Activated B cell treated with CpG ODN at 0.5 μM for 24 hours (primary cell): Measurements from ENCODE around the gene MAP1B. TPM values are rescaled to one million over a fixed set of nuclear protein-coding genes. Genes with fewer than 3 reads are reported as not detected.

ENCODE experiments used
- ATAC-seq: fragments of 200-7000 bp; cut with Tn5 transposase; one replicate; pipeline ENCODE4 v1.10.0; 2021; ENCODE audit warnings: low read depth, mild to moderate bottlenecking, moderate library complexity
- CTCF ChIA-PET: fragments of 350-600 bp; sonication (Branson Sonifier 250); formaldehyde crosslinking; loops from one replicate; lab custom pipeline; 2021; ENCODE audit warnings: antibody characterized with exemption; lab: Charles Lee
- POLR2A ChIA-PET: fragments of 350-600 bp; sonication (Branson Sonifier 250); formaldehyde crosslinking; loops from one replicate; lab custom pipeline; 2021; ENCODE audit warnings: antibody characterized with exemption; lab: Charles Lee
- DNase-seq: peaks from one replicate; pipeline ENCODE4 v3.0.0; 2022
- H3K27ac Mint-ChIP-seq: one replicate; pipeline ENCODE4 v1.8.0; 2020; ENCODE audit warnings: mixed read lengths
- H3K27me3 Mint-ChIP-seq: one replicate; pipeline ENCODE4 v1.8.0; 2021; ENCODE audit warnings: mixed read lengths
- H3K36me3 Mint-ChIP-seq: one replicate; pipeline ENCODE4 v1.8.0; 2021; ENCODE audit warnings: low read depth, mixed read lengths
- H3K4me1 Mint-ChIP-seq: one replicate; pipeline ENCODE4 v1.8.0; 2021; ENCODE audit warnings: mixed read lengths
- H3K4me3 Mint-ChIP-seq: one replicate; pipeline ENCODE4 v1.8.0; 2020; ENCODE audit warnings: mild to moderate bottlenecking, mixed read lengths
- H3K9me3 Mint-ChIP-seq: one replicate; pipeline ENCODE4 v1.8.0; 2020; ENCODE audit warnings: mixed read lengths
- CTCF ChIP-seq: fragments of 200-600 bp; IDR thresholded peaks from one replicate; pipeline ENCODE4 v1.8.0; 2022; ENCODE audit warnings: antibody characterized with exemption, mild to moderate bottlenecking
- intact Hi-C: fragments of 100-400 bp; cut with micrococcal nuclease; formaldehyde crosslinking; loops from one replicate; pipeline ENCODE4 v1.15.1; 2024
- total RNA-seq: library from RNA; stranded (reverse); gene quantifications from 2 replicates; pipeline ENCODE4 v1.2.3, GENCODE V29; 2022

Gene MAP1B
- total RNA-seq, 1 donor from 2014 or later = 0.09 TPM

GRCh38 chr5:72187388-72188075 is 80.3 kb downstream of the MAP1B start:
- ATAC-seq (no peak), DNase-seq (no peak)
- Mint-ChIP-seq H3K36me3 (no peaks in the 10 kb centered on the region), H3K9me3 (no peaks in the 10 kb centered on the region), H3K27me3 (peaks cover 4% of the 10 kb centered on the region), H3K4me3 (no peak overlapping the region), H3K4me1 (no peaks in the 10 kb centered on the region), H3K27ac (no peak overlapping the region)
- ChIA-PET POLR2A (no interaction called here), CTCF (no interaction called here)
- no peak for TF ChIP-seq CTCF
- intact Hi-C loops = no loop called here

DNA sequence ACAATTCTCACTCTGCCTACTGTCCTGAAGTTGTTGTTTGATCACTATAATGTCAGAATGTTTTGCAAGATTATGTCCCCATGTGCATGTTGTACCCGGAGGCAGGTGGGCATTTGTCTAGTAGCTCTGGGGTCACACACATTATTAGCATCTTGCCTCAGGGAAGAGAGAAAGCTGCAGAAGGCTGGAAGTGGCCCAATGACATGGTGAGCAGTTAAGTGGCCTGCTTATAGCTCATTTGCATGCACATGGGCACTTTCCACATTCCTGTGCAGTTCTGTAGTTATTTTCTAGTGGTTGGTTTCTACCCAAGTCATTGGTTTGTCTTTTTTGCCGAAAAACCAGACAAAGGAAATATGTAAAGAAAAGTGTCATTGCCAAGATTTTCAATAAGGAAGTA is 80.9 kb downstream of the MAP1B start:
- DNase-seq = no peak
- no peak overlapping the region for H3K4me3 Mint-ChIP-seq
- H3K27ac Mint-ChIP-seq = no peak overlapping the region
- no peaks in the 10 kb centered on the region for H3K4me1 Mint-ChIP-seq
- CTCF ChIA-PET = no interaction called here
- H3K36me3 Mint-ChIP-seq = no peaks in the 10 kb centered on the region
- intact Hi-C loops = no loop called here
- no peaks in the 10 kb centered on the region for H3K9me3 Mint-ChIP-seq
- peaks cover 2% of the 10 kb centered on the region for H3K27me3 Mint-ChIP-seq
- ATAC-seq = no peak
- POLR2A ChIA-PET = no interaction called here
- no peak for TF ChIP-seq CTCF

DNA sequence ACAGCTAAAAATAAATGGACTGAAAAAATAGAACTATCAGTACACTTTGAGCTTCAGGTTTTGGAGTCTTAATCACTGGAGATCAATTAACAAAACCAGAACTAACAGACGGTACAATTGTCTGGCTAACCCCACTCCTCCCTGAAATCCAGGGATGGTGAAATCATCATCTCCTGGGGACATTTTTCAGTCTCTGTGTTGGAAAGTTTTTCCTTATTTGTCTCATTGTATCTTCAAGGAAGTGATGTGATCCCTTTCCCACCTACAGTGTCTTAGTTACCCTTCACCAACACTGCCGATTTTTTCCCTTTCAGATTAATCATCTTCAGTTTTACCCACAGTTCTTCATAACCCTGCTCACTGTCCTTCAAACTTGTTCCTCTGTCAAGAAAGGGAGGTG is 81.9 kb downstream of the MAP1B start:
- H3K36me3 Mint-ChIP-seq = no peaks in the 10 kb centered on the region
- no peak for ATAC-seq
- TF ChIP-seq CTCF = no peak
- no peak overlapping the region for H3K27ac Mint-ChIP-seq
- no peak for DNase-seq
- no peaks in the 10 kb centered on the region for H3K9me3 Mint-ChIP-seq
- intact Hi-C loops = no loop called here
- ChIA-PET POLR2A (no interaction called here), CTCF (no interaction called here)
- H3K27me3 Mint-ChIP-seq = peaks cover 2% of the 10 kb centered on the region
- H3K4me1 Mint-ChIP-seq = no peaks in the 10 kb centered on the region
- no peak overlapping the region for H3K4me3 Mint-ChIP-seq

DNA sequence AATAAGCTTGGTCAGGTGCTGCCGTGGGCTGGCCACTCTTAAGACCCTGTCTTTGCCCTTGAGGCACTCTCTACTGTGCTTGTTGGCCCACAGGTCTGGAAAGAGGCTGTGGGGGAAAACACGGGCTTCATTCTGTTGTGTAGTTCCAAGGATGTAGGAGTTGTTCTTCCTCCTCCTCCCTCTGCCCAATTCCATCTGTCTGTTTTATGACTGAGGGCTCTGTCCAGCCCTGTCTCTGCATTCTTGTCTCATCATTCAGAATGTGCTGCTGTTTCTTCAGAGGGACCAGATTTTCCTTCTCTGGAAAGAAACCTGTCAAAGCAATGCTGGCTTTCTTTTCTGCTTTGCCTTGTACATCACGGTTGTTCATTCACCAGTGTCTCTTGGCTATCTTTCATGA is 84.1 kb downstream of the MAP1B start:
- no peak overlapping the region for H3K27ac Mint-ChIP-seq
- POLR2A ChIA-PET = no interaction called here
- TF ChIP-seq CTCF = no peak
- H3K27me3 Mint-ChIP-seq = peaks cover 4% of the 10 kb centered on the region
- H3K9me3 Mint-ChIP-seq = peaks cover 3% of the 10 kb centered on the region
- DNase-seq = no peak
- peaks cover 20% of the 10 kb centered on the region for H3K4me1 Mint-ChIP-seq
- ATAC-seq = no peak
- no peaks in the 10 kb centered on the region for H3K36me3 Mint-ChIP-seq
- intact Hi-C loops = no loop called here
- H3K4me3 Mint-ChIP-seq = no peak overlapping the region
- CTCF ChIA-PET = interaction anchor here (1.1 kb wide), 1 partner anchor 11 kb away, joined by 3 read pairs; no protein-coding TSS in a partner anchor

GRCh38 chr5:72194846-72195245 is 87.6 kb downstream of the MAP1B start:
- peak overlapping the region; percentile 44 for H3K27ac Mint-ChIP-seq
- POLR2A ChIA-PET = no interaction called here
- ATAC-seq = no peak
- peaks cover 3% of the 10 kb centered on the region for H3K9me3 Mint-ChIP-seq
- H3K27me3 Mint-ChIP-seq = peaks cover 4% of the 10 kb centered on the region
- no peaks in the 10 kb centered on the region for H3K36me3 Mint-ChIP-seq
- no peak for DNase-seq
- H3K4me3 Mint-ChIP-seq = peak overlapping the region; percentile 44
- CTCF ChIA-PET = no interaction called here
- intact Hi-C loops = no loop called here
- TF ChIP-seq CTCF = no peak
- H3K4me1 Mint-ChIP-seq = peaks cover 20% of the 10 kb centered on the region
